Measurements from ENCODE around the gene SELENOO. TPM values are rescaled to one million over a fixed set of nuclear protein-coding genes. Genes with fewer than 3 reads are reported as not detected.

Gene SELENOO
- total RNA-seq, 1 experiment from 2014 or later, result 32.8 TPM

- ATAC-seq (no peak), DNase-seq (no peak)
- H3K79me2 ChIP-seq (ENCODE audit: low read length), result peaks cover 39% of the 10 kb centered on the region
- H3K9me2 ChIP-seq (replicated peaks; ENCODE audit: low read length), result no peaks in the 10 kb centered on the region
- no peak overlapping the region for H3K4me2 ChIP-seq (ENCODE audit: low read length)
- no peaks in the 10 kb centered on the region; the same call in 1 of the 2 replicates for H3K36me3 ChIP-seq (ENCODE audit: low read depth, low read length)
- no peak overlapping the region for H3K27ac ChIP-seq (ENCODE audit: low read length)
- H3K4me3 ChIP-seq (ENCODE audit: low read length), result no peak overlapping the region
- no peak overlapping the region for H2AFZ ChIP-seq (ENCODE audit: low read length)
- H4K20me1 ChIP-seq (ENCODE audit: low read length), result 0 out of 2 replicates have a peak, but pooled peaks cover 4% of the 10 kb centered on the region
- H3K9ac ChIP-seq (ENCODE audit: low read length), result no peak overlapping the region
- intact Hi-C loops (cut with micrococcal nuclease), result no loop called here
- peaks cover 33% of the 10 kb centered on the region for H3K4me1 ChIP-seq (ENCODE audit: insufficient read depth, low read length)
- ChIA-PET POLR2A (ENCODE audit: unreplicated experiment) (no interaction called here), CTCF (no interaction called here)
- H3K27me3 ChIP-seq (ENCODE audit: low read length), result no peaks in the 10 kb centered on the region
- TF ChIP-seq CTCF (conservative IDR thresholded peaks at IDR 0.05; ENCODE audit: low read depth, low read length), result no peak
- no peak for TF ChIP-seq EZH2 (IDR thresholded peaks at IDR 0.05; ENCODE audit: low read length, unreplicated experiment)
- no peak for TF ChIP-seq EZH2phosphoT487 (IDR thresholded peaks at IDR 0.05; ENCODE audit: borderline replicate concordance, low read length)
- no TSS peak for BruUV-seq (replicated peaks)
- no peaks in the 10 kb centered on the region for H3K9me3 ChIP-seq (ENCODE audit: low read length)
- H3F3A ChIP-seq (ENCODE audit: low read length, unreplicated experiment), result no peaks in the 10 kb centered on the region
Observed at GRCh38 chr22:50194037-50194805, 6.6 kb upstream of the SELENOO start.

- Histone ChIP-seq H4K20me1 (ENCODE audit: low read length) (0 out of 2 replicates have a peak, but pooled peaks cover 4% of the 10 kb centered on the region), H3K4me1 (ENCODE audit: insufficient read depth, low read length) (peaks cover 12% of the 10 kb centered on the region), H3K4me3 (ENCODE audit: low read length) (no peak overlapping the region), H3K27me3 (ENCODE audit: low read length) (no peaks in the 10 kb centered on the region), H2AFZ (ENCODE audit: low read length) (no peak overlapping the region), H3K4me2 (ENCODE audit: low read length) (no peak overlapping the region), H3K79me2 (ENCODE audit: low read length) (peaks cover 22% of the 10 kb centered on the region), H3K9me2 (replicated peaks; ENCODE audit: low read length) (no peaks in the 10 kb centered on the region), H3K27ac (ENCODE audit: low read length) (no peak overlapping the region), H3K9ac (ENCODE audit: low read length) (no peak overlapping the region), H3K36me3 (ENCODE audit: low read depth, low read length) (no peaks in the 10 kb centered on the region; the same call in 1 of the 2 replicates), H3K9me3 (ENCODE audit: low read length) (no peaks in the 10 kb centered on the region), H3F3A (ENCODE audit: low read length, unreplicated experiment) (no peaks in the 10 kb centered on the region)
- POLR2A ChIA-PET (ENCODE audit: unreplicated experiment), result no interaction called here
- no peak for TF ChIP-seq CTCF (conservative IDR thresholded peaks at IDR 0.05; ENCODE audit: low read depth, low read length)
- no peak for TF ChIP-seq EZH2 (IDR thresholded peaks at IDR 0.05; ENCODE audit: low read length, unreplicated experiment)
- no peak for TF ChIP-seq EZH2phosphoT487 (IDR thresholded peaks at IDR 0.05; ENCODE audit: borderline replicate concordance, low read length)
- no peak for DNase-seq
- intact Hi-C loops (cut with micrococcal nuclease), result no loop called here
- BruUV-seq (replicated peaks), result no TSS peak
- ATAC-seq, result no peak
- CTCF ChIA-PET, result no interaction called here
Observed at GRCh38 chr22:50196256-50196655, 4.6 kb upstream of the SELENOO start.

Measured in PC-3 (cell line).